Effector memory CD4-positive, alpha-beta T cell (primary cell): ENCODE measurements around the gene PBOV1.

Experiments
- DNase-seq, 3 donors: peaks; one replicate each; pipeline ENCODE4 v3.0.0-alpha.2; 2020
- H3K27ac ChIP-seq: 2 replicates; pipeline ENCODE4 v1.7.0; 2013; ENCODE audit warnings: mild to moderate bottlenecking, low read length, moderate library complexity; ENCODE audit not compliant: insufficient read depth, poor library complexity, severe bottlenecking
- H3K27me3 ChIP-seq: replicated peaks from 2 replicates; pipeline ENCODE4 v1.7.0; 2013; ENCODE audit warnings: mild to moderate bottlenecking, low read length; ENCODE audit not compliant: insufficient read depth, control insufficient read depth, poor library complexity, severe bottlenecking
- H3K36me3 ChIP-seq: 2 replicates; pipeline ENCODE4 v1.7.0; 2013; ENCODE audit warnings: mild to moderate bottlenecking, low read length, moderate library complexity; ENCODE audit not compliant: control insufficient read depth, insufficient read depth
- H3K4me1 ChIP-seq: 2 replicates; pipeline ENCODE4 v1.7.0; 2013; ENCODE audit warnings: low read length, mild to moderate bottlenecking; ENCODE audit not compliant: control insufficient read depth, insufficient read depth, poor library complexity, severe bottlenecking
- H3K4me3 ChIP-seq: 2 replicates; pipeline ENCODE4 v1.7.0; 2013; ENCODE audit warnings: low read length, low read depth, mild to moderate bottlenecking; ENCODE audit not compliant: insufficient read depth, poor library complexity, severe bottlenecking
- H3K9me3 ChIP-seq: 2 replicates; pipeline ENCODE4 v1.7.0; 2013; ENCODE audit warnings: mild to moderate bottlenecking, low read length, moderate library complexity; ENCODE audit not compliant: control insufficient read depth
- total RNA-seq, 3 donors: gene quantifications; one replicate each; lab custom pipeline; 2026; lab: John Stamatoyannopoulos, UW

PBOV1 gene
- 0 reads per million in 3 donors for total RNA-seq

GRCh38 chr6:138218449-138218848 lies at the start of gene PBOV1:
Gene PBOV1 (minus strand): TSS chr6:138218491. CDS start chr6:138218395, 96 bp downstream.
- no peak for DNase-seq
- Histone ChIP-seq H3K4me3 (no peak within 1 kb of the TSS), H3K36me3 (no peaks in the 10 kb centered on the region), H3K4me1 (no peaks in the 10 kb centered on the region), H3K27me3 (no peaks in the 10 kb centered on the region), H3K9me3 (no peaks in the 10 kb centered on the region), H3K27ac (no peak within 1 kb of the TSS)

- Histone ChIP-seq H3K27me3 (no peaks in the 10 kb centered on the region), H3K4me1 (no peaks in the 10 kb centered on the region), H3K36me3 (no peaks in the 10 kb centered on the region), H3K9me3 (no peaks in the 10 kb centered on the region), H3K27ac (no peak overlapping the region), H3K4me3 (no peak overlapping the region)
- no peak for DNase-seq
Observed at GRCh38 chr6:138266095-138266494, 47.8 kb upstream of the PBOV1 start.

GRCh38 chr6:138264372-138264880 lies 46.1 kb upstream of the PBOV1 start:
- H3K4me1 ChIP-seq, result no peaks in the 10 kb centered on the region
- H3K27me3 ChIP-seq, result no peaks in the 10 kb centered on the region
- H3K27ac ChIP-seq, result no peak overlapping the region
- H3K9me3 ChIP-seq, result no peaks in the 10 kb centered on the region
- no peak for DNase-seq
- no peak overlapping the region for H3K4me3 ChIP-seq
- H3K36me3 ChIP-seq, result no peaks in the 10 kb centered on the region

GRCh38 chr6:138263963-138264362 lies 45.7 kb upstream of the PBOV1 start:
- Histone ChIP-seq H3K27ac (no peak overlapping the region), H3K9me3 (no peaks in the 10 kb centered on the region), H3K4me3 (no peak overlapping the region), H3K4me1 (no peaks in the 10 kb centered on the region), H3K27me3 (no peaks in the 10 kb centered on the region), H3K36me3 (no peaks in the 10 kb centered on the region)
- no peak for DNase-seq

GRCh38 chr6:138261116-138261780 lies 43.0 kb upstream of the PBOV1 start:
- Histone ChIP-seq H3K27me3 (no peaks in the 10 kb centered on the region), H3K36me3 (no peaks in the 10 kb centered on the region), H3K27ac (no peak overlapping the region), H3K4me1 (no peaks in the 10 kb centered on the region), H3K9me3 (no peaks in the 10 kb centered on the region), H3K4me3 (no peak overlapping the region)
- DNase-seq, result no peak

GRCh38 chr6:138258991-138259390 lies 40.7 kb upstream of the PBOV1 start:
- no peak for DNase-seq
- Histone ChIP-seq H3K9me3 (no peaks in the 10 kb centered on the region), H3K27ac (no peak overlapping the region), H3K27me3 (no peaks in the 10 kb centered on the region), H3K36me3 (no peaks in the 10 kb centered on the region), H3K4me1 (no peaks in the 10 kb centered on the region), H3K4me3 (no peak overlapping the region)

GRCh38 chr6:138258197-138258596 lies 39.9 kb upstream of the PBOV1 start:
- DNase-seq, result no peak
- H3K4me1 ChIP-seq, result no peaks in the 10 kb centered on the region
- H3K4me3 ChIP-seq, result no peak overlapping the region
- no peaks in the 10 kb centered on the region for H3K27me3 ChIP-seq
- H3K36me3 ChIP-seq, result no peaks in the 10 kb centered on the region
- no peak overlapping the region for H3K27ac ChIP-seq
- H3K9me3 ChIP-seq, result no peaks in the 10 kb centered on the region

GRCh38 chr6:138257638-138258040 lies 39.3 kb upstream of the PBOV1 start:
- no peaks in the 10 kb centered on the region for H3K9me3 ChIP-seq
- no peaks in the 10 kb centered on the region for H3K27me3 ChIP-seq
- no peak overlapping the region for H3K27ac ChIP-seq
- no peak for DNase-seq
- no peaks in the 10 kb centered on the region for H3K4me1 ChIP-seq
- no peak overlapping the region for H3K4me3 ChIP-seq
- H3K36me3 ChIP-seq, result no peaks in the 10 kb centered on the region

GRCh38 chr6:138255443-138255842 lies 37.2 kb upstream of the PBOV1 start:
- no peak for DNase-seq
- Histone ChIP-seq H3K4me3 (no peak overlapping the region), H3K4me1 (no peaks in the 10 kb centered on the region), H3K36me3 (no peaks in the 10 kb centered on the region), H3K27ac (no peak overlapping the region), H3K27me3 (no peaks in the 10 kb centered on the region), H3K9me3 (no peaks in the 10 kb centered on the region)

GRCh38 chr6:138253731-138254130 lies 35.4 kb upstream of the PBOV1 start:
- Histone ChIP-seq H3K36me3 (no peaks in the 10 kb centered on the region), H3K9me3 (no peaks in the 10 kb centered on the region), H3K4me1 (no peaks in the 10 kb centered on the region), H3K27me3 (no peaks in the 10 kb centered on the region), H3K27ac (no peak overlapping the region), H3K4me3 (no peak overlapping the region)
- DNase-seq, result no peak
